Neural cell (in vitro differentiated cells): ENCODE data around the gene S100A16. TPM values are rescaled to one million over a fixed set of nuclear protein-coding genes. Genes with fewer than 3 reads are reported as not detected.
"Not testable (repeated sequence)": the region's sequence is repeated elsewhere in the genome, so short reads cannot be mapped to it uniquely, and the experiment has no call there.

Experiments used
- H2AFZ ChIP-seq: fragments of 200-600, 300-800 bp; sonication (generic), shearing (Covaris generic); 2 replicates; pipeline ENCODE4 v1.6.0; 2014; ENCODE audit warnings: low read depth, mild to moderate bottlenecking, antibody characterized with exemption, low read length, moderate library complexity
- H3F3A ChIP-seq: fragments of 200-600 bp; shearing (Covaris generic); 2 replicates; pipeline ENCODE4 v1.6.1; 2016; ENCODE audit warnings: mild to moderate bottlenecking, moderate library complexity, mixed read lengths, antibody characterized with exemption, low read length; ENCODE audit not compliant: insufficient read depth, poor library complexity, severe bottlenecking
- H3K27ac ChIP-seq: fragments of 200-600, 300-800 bp; sonication (generic), shearing (Covaris generic); 2 replicates; pipeline ENCODE4 v1.5.1; 2014; ENCODE audit warnings: mild to moderate bottlenecking, low read length, moderate library complexity
- H3K27me3 ChIP-seq: fragments of 300-800, 200-600 bp; sonication (generic), shearing (Covaris generic); 2 replicates; pipeline ENCODE4 v1.6.0; 2014; ENCODE audit warnings: mild to moderate bottlenecking, low read depth, low read length, moderate library complexity; ENCODE audit not compliant: insufficient read depth
- H3K36me3 ChIP-seq: fragments of 300-800, 200-600 bp; sonication (generic), shearing (Covaris generic); 2 replicates; pipeline ENCODE4 v1.5.1; 2014; ENCODE audit warnings: mild to moderate bottlenecking, antibody characterized with exemption, low read length, moderate library complexity; ENCODE audit not compliant: insufficient read depth
- H3K4me2 ChIP-seq: fragments of 300-800, 200-600 bp; sonication (generic), shearing (Covaris generic); 2 replicates; pipeline ENCODE4 v1.6.0; 2014; ENCODE audit warnings: mild to moderate bottlenecking, low read length
- H3K4me3 ChIP-seq: fragments of 300-800, 200-600 bp; sonication (generic), shearing (Covaris generic); 2 replicates; pipeline ENCODE4 v1.5.1; 2014; ENCODE audit warnings: mild to moderate bottlenecking, low read length, moderate library complexity
- H3K79me2 ChIP-seq: fragments of 200-600 bp; shearing (Covaris generic); replicated peaks from 2 replicates; pipeline ENCODE4 v1.6.0; 2014; ENCODE audit warnings: mild to moderate bottlenecking, low read length, moderate library complexity; ENCODE audit not compliant: insufficient read depth
- H3K9ac ChIP-seq: fragments of 300-800, 200-600 bp; sonication (generic), shearing (Covaris generic); 2 replicates; pipeline ENCODE4 v1.6.1; 2016; ENCODE audit warnings: mild to moderate bottlenecking, low read length, mixed read lengths
- H3K9me2 ChIP-seq: fragments of 200-600 bp; shearing (Covaris generic); 2 replicates; pipeline ENCODE4 v1.6.1; 2016; ENCODE audit warnings: mild to moderate bottlenecking, low read length, mixed read lengths; ENCODE audit not compliant: insufficient read depth
- H3K9me3 ChIP-seq: fragments of 200-600, 300-800 bp; sonication (generic), shearing (Covaris generic); 2 replicates; pipeline ENCODE4 v1.6.1; 2016; ENCODE audit warnings: mild to moderate bottlenecking, mixed run types, low read length, moderate library complexity, mixed read lengths
- H4K20me1 ChIP-seq: fragments of 200-600 bp; shearing (Covaris generic); 2 replicates; pipeline ENCODE4 v1.6.1; 2016; ENCODE audit warnings: mild to moderate bottlenecking, mixed run types; ENCODE audit not compliant: insufficient read depth
- CTCF ChIP-seq: fragments of 450-650 bp; IDR thresholded peaks from 2 replicates; pipeline ENCODE4 v1.5.1; 2014; ENCODE audit warnings: antibody characterized with exemption, mild to moderate bottlenecking, moderate library complexity; ENCODE audit not compliant: poor library complexity, severe bottlenecking
- EP300 ChIP-seq: fragments of 450-650 bp; conservative IDR thresholded peaks from 2 replicates; pipeline ENCODE4 v1.6.1; 2014; ENCODE audit warnings: antibody characterized with exemption, mild to moderate bottlenecking, moderate library complexity; ENCODE audit not compliant: poor library complexity, severe bottlenecking
- EZH2 ChIP-seq: fragments of 200-600, 300-800 bp; shearing (Covaris generic), sonication (generic); IDR thresholded peaks from 2 replicates; pipeline ENCODE4 v1.6.1; 2014; ENCODE audit warnings: antibody characterized with exemption, low read length, borderline replicate concordance, mild to moderate bottlenecking; ENCODE audit not compliant: insufficient read depth, poor library complexity, severe bottlenecking
- MXI1 ChIP-seq: fragments of 450-650 bp; conservative IDR thresholded peaks from 2 replicates; pipeline ENCODE4 v1.6.1; 2014; ENCODE audit warnings: antibody characterized with exemption, mild to moderate bottlenecking; ENCODE audit not compliant: poor library complexity, severe bottlenecking
- POLR2AphosphoS5 ChIP-seq: IDR thresholded peaks from 2 replicates; pipeline ENCODE4 v1.6.1; 2012
- RAD21 ChIP-seq: fragments of 450-650 bp; conservative IDR thresholded peaks from 2 replicates; pipeline ENCODE4 v1.6.1; 2014; ENCODE audit warnings: antibody characterized with exemption, mild to moderate bottlenecking, moderate library complexity
- SMC3 ChIP-seq: fragments of 450-650 bp; conservative IDR thresholded peaks from 2 replicates; pipeline ENCODE4 v1.6.1; 2014; ENCODE audit warnings: antibody characterized with exemption, mild to moderate bottlenecking, moderate library complexity; ENCODE audit not compliant: poor library complexity
- TAF1 ChIP-seq: IDR thresholded peaks from 2 replicates; pipeline ENCODE4 v1.6.1; 2012; ENCODE audit warnings: low read depth
- polyA plus RNA-seq: library from polyadenylated mRNA; depleted of rRNA; stranded (reverse); fragments of >200 nt; gene quantifications from 2 replicates; pipeline ENCODE4 v1.2.3, GENCODE V29; 2014
- TF ChIP-seq, protein P1 (sequence below): IDR thresholded peaks from 2 replicates; pipeline ENCODE4 v1.6.1; 2012; ENCODE audit warnings: borderline replicate concordance

The S100A16 gene
- polyA plus RNA-seq, 1 donor from 2014 or later: not detected

DNA sequence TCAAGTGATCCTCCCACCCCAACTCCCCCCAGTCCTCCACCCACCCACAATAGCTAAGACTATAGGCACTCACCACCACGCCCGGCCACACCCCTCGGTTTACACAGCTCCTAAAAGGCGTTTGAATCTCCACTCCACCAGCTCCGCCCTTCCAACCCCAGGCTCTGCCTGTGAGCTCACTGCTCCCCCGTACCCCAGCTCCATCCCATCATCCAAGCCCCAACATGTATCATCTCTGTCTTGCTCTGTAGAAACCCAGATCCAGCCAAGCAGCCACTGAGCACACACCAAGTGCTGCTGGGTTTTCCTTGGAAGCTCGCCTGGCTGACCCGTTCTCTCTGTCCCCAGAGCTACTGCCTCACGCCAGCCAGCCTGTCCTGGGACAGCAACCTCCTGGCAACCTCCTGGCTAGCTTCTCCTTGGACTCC lies 35.3 kb downstream of the S100A16 start:
- H3K4me2 ChIP-seq: no peak overlapping the region
- H4K20me1 ChIP-seq: no peaks in the 10 kb centered on the region
- H3F3A ChIP-seq: no peaks in the 10 kb centered on the region
- H2AFZ ChIP-seq: no peak overlapping the region
- H3K79me2 ChIP-seq: no peaks in the 10 kb centered on the region
- no peaks in the 10 kb centered on the region for H3K9me3 ChIP-seq
- TF ChIP-seq EZH2 (no peak), EP300 (no peak), SMC3 (no peak), MXI1 (no peak), CTCF (no peak), POLR2AphosphoS5 (no peak), RAD21 (no peak), TAF1 (no peak)
- TF ChIP-seq, protein P1, sequence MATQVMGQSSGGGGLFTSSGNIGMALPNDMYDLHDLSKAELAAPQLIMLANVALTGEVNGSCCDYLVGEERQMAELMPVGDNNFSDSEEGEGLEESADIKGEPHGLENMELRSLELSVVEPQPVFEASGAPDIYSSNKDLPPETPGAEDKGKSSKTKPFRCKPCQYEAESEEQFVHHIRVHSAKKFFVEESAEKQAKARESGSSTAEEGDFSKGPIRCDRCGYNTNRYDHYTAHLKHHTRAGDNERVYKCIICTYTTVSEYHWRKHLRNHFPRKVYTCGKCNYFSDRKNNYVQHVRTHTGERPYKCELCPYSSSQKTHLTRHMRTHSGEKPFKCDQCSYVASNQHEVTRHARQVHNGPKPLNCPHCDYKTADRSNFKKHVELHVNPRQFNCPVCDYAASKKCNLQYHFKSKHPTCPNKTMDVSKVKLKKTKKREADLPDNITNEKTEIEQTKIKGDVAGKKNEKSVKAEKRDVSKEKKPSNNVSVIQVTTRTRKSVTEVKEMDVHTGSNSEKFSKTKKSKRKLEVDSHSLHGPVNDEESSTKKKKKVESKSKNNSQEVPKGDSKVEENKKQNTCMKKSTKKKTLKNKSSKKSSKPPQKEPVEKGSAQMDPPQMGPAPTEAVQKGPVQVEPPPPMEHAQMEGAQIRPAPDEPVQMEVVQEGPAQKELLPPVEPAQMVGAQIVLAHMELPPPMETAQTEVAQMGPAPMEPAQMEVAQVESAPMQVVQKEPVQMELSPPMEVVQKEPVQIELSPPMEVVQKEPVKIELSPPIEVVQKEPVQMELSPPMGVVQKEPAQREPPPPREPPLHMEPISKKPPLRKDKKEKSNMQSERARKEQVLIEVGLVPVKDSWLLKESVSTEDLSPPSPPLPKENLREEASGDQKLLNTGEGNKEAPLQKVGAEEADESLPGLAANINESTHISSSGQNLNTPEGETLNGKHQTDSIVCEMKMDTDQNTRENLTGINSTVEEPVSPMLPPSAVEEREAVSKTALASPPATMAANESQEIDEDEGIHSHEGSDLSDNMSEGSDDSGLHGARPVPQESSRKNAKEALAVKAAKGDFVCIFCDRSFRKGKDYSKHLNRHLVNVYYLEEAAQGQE: no peak
- H3K9ac ChIP-seq: no peak overlapping the region
- H3K36me3 ChIP-seq: no peaks in the 10 kb centered on the region
- H3K4me3 ChIP-seq: no peak overlapping the region
- H3K27ac ChIP-seq: no peak overlapping the region
- H3K9me2 ChIP-seq: no peaks in the 10 kb centered on the region
- no peaks in the 10 kb centered on the region for H3K27me3 ChIP-seq

GRCh38 chr1:153577138-153577537 lies 35.8 kb downstream of the S100A16 start:
- Histone ChIP-seq H3K79me2 (no peaks in the 10 kb centered on the region), H3K4me3 (no peak overlapping the region), H2AFZ (no peak overlapping the region), H3K9me2 (no peaks in the 10 kb centered on the region), H3K27ac (no peak overlapping the region), H3K4me2 (no peak overlapping the region), H3K9me3 (no peaks in the 10 kb centered on the region), H3K9ac (no peak overlapping the region), H3K27me3 (no peaks in the 10 kb centered on the region), H3F3A (no peaks in the 10 kb centered on the region), H3K36me3 (no peaks in the 10 kb centered on the region), H4K20me1 (no peaks in the 10 kb centered on the region)
- TF ChIP-seq TAF1: no peak
- no peak for TF ChIP-seq MXI1
- TF ChIP-seq, protein P1: no peak
- TF ChIP-seq POLR2AphosphoS5: no peak
- no peak for TF ChIP-seq SMC3
- TF ChIP-seq EZH2: no peak
- TF ChIP-seq RAD21: no peak
- no peak for TF ChIP-seq CTCF
- TF ChIP-seq EP300: no peak

- H3K27ac ChIP-seq, H3K4me2 ChIP-seq, H3F3A ChIP-seq, H3K9me2 ChIP-seq, H3K4me3 ChIP-seq, H3K9ac ChIP-seq, H3K9me3 ChIP-seq, H2AFZ ChIP-seq, H3K36me3 ChIP-seq, H3K27me3 ChIP-seq, H4K20me1 ChIP-seq, H3K79me2 ChIP-seq: not testable (repeated sequence)
Measured at GRCh38 chr1:153575497-153575896, 37.4 kb downstream of the S100A16 start.
